Measurements from ENCODE around the gene PPDPF.

GRCh38 chr20:63498960-63499337 is 21.6 kb upstream of the PPDPF start, which contains the start of gene EEF1A2:
- TF ChIP-seq CTCF (optimal IDR thresholded peaks at IDR 0.05 in 1 of 3, IDR thresholded peaks at IDR 0.05 in 1 of 3, conservative IDR thresholded peaks at IDR 0.05 in 1 of 3; ENCODE audit: extremely low read depth in 1 of 3, insufficient read depth in 2 of 3, low read length in 3 of 3) (peak in 1 of 3 experiments; percentile 17), EZH2 (IDR thresholded peaks at IDR 0.05; ENCODE audit: low read length) (no peak)
